Astrocyte of the cerebellum (primary cell): Measurements from ENCODE around the gene MS4A1.
"Not testable (repeated sequence)": the region's sequence is repeated elsewhere in the genome, so short reads cannot be mapped to it uniquely, and the experiment has no call there.

Experiments used
- DNase-seq: peaks from one replicate; pipeline ENCODE4 v3.0.0-alpha.2; 2011; ENCODE audit warnings: low read depth
- H3K4me3 ChIP-seq: 2 replicates; pipeline ENCODE4 v1.5.1; 2011; ENCODE audit warnings: mild to moderate bottlenecking, low read depth, low read length, moderate library complexity
- in situ Hi-C: cut with HindIII; loops from 2 replicates; pipeline ENCODE4 v1.10.0; 2017; ENCODE audit warnings: low sequenced_read_pairs
- TF ChIP-seq, protein P1 (sequence below): IDR thresholded peaks from 2 replicates; pipeline ENCODE4 v1.5.1; 2012; ENCODE audit warnings: low read length, low read depth, moderate library complexity, mild to moderate bottlenecking; ENCODE audit errors: missing control alignments

The MS4A1 gene

DNA sequence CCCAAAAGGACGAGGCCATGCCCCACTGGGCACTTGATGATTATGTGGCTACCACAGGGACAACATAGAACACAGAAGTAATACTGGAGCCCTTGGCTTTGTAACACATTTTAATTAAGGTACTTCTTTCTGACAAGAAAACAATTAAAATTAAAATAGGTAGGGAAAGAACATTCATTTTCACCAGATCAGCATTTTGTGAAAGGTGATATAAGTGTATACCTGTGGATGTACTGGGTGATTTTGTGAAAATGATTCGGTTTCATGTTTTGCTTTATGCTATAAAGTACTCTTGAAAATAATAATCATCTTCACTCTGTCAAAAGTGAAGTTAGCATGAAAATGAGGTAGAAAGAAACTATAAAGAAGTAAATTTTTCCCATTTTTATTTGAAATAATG is 37.8 kb downstream of the MS4A1 start:
- TF ChIP-seq, protein P1, sequence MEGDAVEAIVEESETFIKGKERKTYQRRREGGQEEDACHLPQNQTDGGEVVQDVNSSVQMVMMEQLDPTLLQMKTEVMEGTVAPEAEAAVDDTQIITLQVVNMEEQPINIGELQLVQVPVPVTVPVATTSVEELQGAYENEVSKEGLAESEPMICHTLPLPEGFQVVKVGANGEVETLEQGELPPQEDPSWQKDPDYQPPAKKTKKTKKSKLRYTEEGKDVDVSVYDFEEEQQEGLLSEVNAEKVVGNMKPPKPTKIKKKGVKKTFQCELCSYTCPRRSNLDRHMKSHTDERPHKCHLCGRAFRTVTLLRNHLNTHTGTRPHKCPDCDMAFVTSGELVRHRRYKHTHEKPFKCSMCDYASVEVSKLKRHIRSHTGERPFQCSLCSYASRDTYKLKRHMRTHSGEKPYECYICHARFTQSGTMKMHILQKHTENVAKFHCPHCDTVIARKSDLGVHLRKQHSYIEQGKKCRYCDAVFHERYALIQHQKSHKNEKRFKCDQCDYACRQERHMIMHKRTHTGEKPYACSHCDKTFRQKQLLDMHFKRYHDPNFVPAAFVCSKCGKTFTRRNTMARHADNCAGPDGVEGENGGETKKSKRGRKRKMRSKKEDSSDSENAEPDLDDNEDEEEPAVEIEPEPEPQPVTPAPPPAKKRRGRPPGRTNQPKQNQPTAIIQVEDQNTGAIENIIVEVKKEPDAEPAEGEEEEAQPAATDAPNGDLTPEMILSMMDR: no peak
- H3K4me3 ChIP-seq: no peak overlapping the region
- in situ Hi-C loops: no loop called here
- DNase-seq: no peak

DNA sequence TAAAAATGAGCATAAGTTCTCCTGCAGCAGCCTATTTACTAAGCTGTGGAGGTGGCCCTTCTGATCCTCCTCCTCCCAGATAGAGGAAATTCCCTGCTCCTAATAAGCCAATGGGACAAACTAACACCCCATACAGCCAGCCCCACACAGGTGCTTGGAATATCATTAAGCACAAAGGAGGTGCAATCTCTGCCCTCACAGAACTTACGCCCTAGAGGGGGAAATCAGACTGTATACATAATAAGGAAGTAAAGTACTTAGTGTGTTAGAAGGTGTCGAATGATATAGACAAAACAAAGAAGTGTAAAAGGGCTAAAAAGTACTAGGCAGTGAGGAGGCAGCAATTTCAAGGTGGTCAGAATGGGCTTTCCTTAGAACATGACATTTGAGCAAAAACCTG is 42.8 kb downstream of the MS4A1 start:
- TF ChIP-seq, protein P1: no peak
- H3K4me3 ChIP-seq: no peak overlapping the region
- in situ Hi-C loops: no loop called here
- DNase-seq: no peak

DNA sequence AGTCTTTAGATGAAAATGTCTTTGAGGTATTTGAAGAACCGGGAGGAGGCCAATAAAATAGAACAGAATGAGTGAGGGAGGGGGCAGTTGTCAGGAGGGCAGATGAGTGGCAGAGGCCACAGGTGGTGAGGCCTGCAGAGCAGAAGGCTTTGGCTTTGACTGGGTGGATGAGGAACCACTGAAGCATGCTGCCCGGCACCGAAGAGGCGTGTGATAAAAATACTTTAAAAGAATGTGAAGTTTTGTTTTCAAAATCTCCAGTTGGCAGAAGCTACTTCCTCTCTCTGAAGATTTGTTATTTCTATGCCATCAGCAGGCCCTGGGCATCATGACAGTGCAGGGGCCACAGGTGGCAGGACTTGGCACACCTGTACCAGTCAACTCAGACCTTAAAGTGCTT is 43.2 kb downstream of the MS4A1 start:
- in situ Hi-C loops: no loop called here
- TF ChIP-seq, protein P1: no peak
- no peak for DNase-seq
- H3K4me3 ChIP-seq: no peak overlapping the region

DNA sequence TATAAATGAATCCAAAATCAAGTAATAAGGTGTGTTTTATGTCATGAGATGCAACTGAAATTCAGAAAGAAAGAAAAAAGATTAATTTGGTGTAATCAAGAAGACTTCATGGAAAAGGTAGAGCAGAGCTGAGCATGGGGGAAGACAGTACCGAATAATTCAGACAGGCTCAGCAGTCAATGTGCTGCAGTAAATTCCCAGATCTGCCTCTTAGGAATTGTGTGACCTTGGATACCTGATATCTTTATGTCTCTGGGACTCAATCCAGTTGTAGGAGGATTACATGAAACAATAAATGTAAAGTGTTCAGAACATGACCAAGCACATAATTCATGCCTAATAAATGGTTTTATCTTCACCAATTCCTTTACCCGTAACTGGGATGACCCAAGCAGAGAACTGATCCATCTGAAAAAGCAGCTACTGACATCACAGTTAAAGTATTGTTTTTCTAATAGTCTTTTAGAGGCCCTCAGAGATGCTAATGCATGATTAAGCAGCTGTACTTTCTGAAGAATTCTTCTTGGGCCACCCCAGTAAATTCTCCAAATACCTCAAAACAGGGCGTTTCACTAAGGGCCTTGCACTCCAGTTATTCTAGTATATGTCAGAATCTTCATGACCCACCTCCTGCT is 44.7 kb downstream of the MS4A1 start:
- no peak overlapping the region for H3K4me3 ChIP-seq
- no peak for DNase-seq
- TF ChIP-seq, protein P1: no peak
- in situ Hi-C loops: no loop called here

DNA sequence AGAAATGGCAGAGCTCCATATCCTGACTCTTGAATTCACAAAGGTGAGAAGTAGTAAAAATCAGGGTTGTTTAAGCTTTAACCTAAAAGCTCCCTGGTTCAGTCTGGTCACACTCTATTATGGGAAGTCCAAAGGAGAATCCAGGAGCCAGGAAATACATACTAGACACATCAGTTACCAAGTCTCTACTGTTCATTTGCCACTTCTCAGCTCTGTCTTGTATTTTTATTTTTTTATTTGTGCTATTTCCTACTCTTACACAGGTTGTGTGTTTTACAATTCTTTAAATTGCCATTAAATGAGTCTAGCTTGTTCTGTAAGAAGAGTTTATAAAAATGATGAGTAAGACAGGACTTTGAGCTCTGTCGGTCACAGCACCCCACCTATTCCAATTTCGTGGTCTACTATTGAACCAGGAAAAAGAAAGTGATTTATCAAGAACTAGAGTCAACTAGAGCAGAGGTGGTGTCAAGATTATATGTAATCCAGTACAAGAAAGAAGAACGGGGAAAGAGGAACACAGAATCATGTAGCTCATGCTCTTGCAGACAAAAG is 46.7 kb downstream of the MS4A1 start:
- in situ Hi-C loops: no loop called here
- H3K4me3 ChIP-seq: no peak overlapping the region
- TF ChIP-seq, protein P1: no peak
- no peak for DNase-seq

DNA sequence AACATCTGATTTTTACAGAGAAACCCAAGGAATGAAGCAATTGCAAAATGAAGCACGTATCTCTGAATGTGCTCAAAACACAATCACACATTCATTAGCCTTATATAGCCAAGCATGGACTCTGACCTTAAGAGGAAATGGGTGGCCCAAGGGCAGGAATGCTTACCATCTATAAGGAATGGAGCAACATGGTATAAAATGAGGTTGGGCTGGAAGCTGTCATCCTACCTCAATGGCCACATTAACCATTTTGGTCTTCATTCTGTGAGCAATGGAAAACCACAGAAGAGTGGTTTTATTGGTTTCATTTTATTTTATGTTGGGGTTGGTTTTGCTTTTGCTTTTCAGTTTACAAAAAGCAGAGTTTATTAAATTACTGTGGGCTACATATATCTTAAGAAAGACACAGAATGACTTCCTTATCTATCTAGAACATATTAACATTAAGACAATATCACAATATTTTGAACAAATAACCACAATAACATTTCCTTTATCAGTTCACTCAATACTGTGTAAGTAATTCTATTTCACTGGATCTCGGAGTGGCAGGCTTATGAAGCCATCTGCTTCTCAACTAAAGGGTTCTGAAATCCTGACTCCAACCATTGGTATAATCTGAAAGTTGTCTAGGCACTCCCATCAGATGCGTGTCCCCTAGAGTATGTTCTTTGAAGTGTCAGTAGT is 48.7 kb downstream of the MS4A1 start:
- no peak overlapping the region for H3K4me3 ChIP-seq
- in situ Hi-C loops: no loop called here
- TF ChIP-seq, protein P1: no peak
- no peak for DNase-seq

DNA sequence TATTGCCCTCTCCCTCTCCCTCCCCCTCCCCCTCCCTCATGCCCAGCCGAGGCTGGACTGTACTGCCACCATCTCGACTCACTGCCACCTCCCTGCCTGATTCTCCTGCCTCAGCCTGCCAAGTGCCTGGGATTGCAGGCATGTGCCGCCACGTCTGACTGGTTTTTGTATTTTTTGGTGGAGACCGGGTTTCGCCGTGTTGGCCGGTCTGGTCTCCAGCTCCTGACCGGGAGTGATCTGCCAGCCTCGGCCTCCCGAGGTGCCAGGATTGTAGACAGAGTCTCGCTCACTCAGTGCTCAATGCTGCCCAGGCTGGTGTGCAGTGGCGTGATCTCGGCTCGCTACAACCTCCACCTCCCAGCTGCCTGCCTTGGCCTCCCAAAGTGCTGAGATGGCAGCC is 54.0 kb downstream of the MS4A1 start:
- DNase-seq, in situ Hi-C loops, H3K4me3 ChIP-seq: not testable (repeated sequence)

DNA sequence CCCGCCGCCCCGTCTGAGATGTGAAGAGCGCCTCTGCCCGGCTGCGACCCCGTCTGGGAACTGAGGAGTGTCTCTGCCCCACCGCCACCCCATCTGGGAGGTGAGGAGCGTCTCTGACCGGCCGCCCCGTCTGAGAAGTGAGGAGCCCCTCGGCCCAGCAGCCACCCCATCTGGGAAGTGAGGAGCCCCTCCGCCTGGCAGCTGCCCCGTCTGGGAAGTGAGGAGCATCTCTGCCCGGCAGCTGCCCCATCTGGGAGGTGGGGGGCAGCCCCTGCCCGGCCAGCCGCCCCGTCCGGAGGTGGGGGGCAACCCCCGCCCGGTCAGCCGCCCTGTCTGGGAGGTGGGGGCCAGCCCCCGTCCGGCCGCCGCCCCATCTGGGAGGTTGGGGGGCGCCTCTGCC is 54.6 kb downstream of the MS4A1 start:
- in situ Hi-C loops, DNase-seq, H3K4me3 ChIP-seq: not testable (repeated sequence)
